Mammary epithelial cell (primary cell): ENCODE results near the gene GRM8.

Experiments used
- EZH2 ChIP-seq: IDR thresholded peaks from 2 replicates; pipeline ENCODE4 v1.6.1; 2012; ENCODE audit warnings: low read length, inconsistent platforms, borderline replicate concordance
- TF ChIP-seq, protein P1 (sequence below), 2 donors: IDR thresholded peaks in 1 of 2; conservative IDR thresholded peaks in 1 of 2; 2 replicates each; pipeline ENCODE4 v1.5.1; 2011 to 2012; ENCODE audit warnings: inconsistent platforms in 2 of 2, low read length in 2 of 2, mild to moderate bottlenecking in 2 of 2, control low read depth in 1 of 2, low read depth in 1 of 2; ENCODE audit not compliant: insufficient read depth in 1 of 2; ENCODE audit errors: extremely low read depth in 1 of 2

DNA sequence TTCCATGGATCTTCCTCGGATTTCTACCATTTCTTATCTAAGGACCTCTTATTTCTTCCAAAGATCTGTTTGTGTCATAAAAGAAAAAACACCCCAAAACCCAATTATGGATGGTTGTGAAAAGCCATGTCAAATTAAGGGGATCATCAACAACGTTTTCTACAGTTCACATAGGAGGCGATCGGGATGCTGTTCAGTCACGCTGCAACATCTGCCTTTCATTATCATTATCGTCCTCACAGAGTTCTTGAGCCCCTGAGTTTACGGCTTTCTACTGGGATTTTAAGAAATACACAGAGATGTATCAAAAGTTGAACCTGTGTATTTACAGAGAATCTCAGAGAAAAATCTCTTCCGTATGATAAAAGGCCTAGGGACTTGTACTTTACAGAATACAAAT, 101.4 kb downstream of the GRM8 start:
- TF ChIP-seq, protein P1, sequence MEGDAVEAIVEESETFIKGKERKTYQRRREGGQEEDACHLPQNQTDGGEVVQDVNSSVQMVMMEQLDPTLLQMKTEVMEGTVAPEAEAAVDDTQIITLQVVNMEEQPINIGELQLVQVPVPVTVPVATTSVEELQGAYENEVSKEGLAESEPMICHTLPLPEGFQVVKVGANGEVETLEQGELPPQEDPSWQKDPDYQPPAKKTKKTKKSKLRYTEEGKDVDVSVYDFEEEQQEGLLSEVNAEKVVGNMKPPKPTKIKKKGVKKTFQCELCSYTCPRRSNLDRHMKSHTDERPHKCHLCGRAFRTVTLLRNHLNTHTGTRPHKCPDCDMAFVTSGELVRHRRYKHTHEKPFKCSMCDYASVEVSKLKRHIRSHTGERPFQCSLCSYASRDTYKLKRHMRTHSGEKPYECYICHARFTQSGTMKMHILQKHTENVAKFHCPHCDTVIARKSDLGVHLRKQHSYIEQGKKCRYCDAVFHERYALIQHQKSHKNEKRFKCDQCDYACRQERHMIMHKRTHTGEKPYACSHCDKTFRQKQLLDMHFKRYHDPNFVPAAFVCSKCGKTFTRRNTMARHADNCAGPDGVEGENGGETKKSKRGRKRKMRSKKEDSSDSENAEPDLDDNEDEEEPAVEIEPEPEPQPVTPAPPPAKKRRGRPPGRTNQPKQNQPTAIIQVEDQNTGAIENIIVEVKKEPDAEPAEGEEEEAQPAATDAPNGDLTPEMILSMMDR (conservative IDR thresholded peaks at IDR 0.05 in 1 of 2, IDR thresholded peaks at IDR 0.05 in 1 of 2; ENCODE audit: extremely low read depth in 1 of 2, insufficient read depth in 1 of 2, low read depth in 1 of 2, low read length in 2 of 2), result no peak
- TF ChIP-seq EZH2, result no peak
